ENCODE results near the gene RAG2. TPM values are rescaled to one million over a fixed set of nuclear protein-coding genes. Genes with fewer than 3 reads are reported as not detected.

Gene RAG2
- total RNA-seq, 1 donor from 2014 or later = not detected

DNA sequence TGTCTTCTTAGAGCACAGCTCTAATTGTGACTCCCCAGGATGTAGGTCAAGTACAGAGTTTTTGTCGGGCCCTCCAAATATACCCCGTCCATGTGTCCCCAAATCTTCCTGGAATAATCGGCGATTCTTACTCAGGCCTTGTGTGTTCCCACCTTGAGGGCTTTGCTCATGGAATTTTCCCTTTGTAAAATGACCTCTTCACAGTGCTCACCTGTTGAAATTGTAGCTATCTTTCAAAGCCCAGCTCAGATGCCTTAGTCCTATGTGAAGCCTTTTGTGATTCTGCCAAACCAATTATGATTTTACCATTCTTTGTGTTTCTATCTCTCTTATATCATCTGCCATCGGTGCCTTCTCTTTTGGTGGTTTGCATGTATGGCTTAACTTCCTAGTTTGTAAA is 30.1 kb upstream of the RAG2 start:
- Mint-ChIP-seq H3K9me3 (ENCODE audit: unreplicated experiment) (no peaks in the 10 kb centered on the region), H3K4me3 (ENCODE audit: unreplicated experiment) (no peak overlapping the region), H3K27ac (ENCODE audit: unreplicated experiment) (no peak overlapping the region), H3K27me3 (ENCODE audit: unreplicated experiment) (no peaks in the 10 kb centered on the region), H3K4me1 (ENCODE audit: unreplicated experiment) (peaks cover 3% of the 10 kb centered on the region), H3K36me3 (ENCODE audit: low read depth, unreplicated experiment) (no peaks in the 10 kb centered on the region)
- no peak for DNase-seq (ENCODE audit: low spot score)
- TF ChIP-seq, protein P1, sequence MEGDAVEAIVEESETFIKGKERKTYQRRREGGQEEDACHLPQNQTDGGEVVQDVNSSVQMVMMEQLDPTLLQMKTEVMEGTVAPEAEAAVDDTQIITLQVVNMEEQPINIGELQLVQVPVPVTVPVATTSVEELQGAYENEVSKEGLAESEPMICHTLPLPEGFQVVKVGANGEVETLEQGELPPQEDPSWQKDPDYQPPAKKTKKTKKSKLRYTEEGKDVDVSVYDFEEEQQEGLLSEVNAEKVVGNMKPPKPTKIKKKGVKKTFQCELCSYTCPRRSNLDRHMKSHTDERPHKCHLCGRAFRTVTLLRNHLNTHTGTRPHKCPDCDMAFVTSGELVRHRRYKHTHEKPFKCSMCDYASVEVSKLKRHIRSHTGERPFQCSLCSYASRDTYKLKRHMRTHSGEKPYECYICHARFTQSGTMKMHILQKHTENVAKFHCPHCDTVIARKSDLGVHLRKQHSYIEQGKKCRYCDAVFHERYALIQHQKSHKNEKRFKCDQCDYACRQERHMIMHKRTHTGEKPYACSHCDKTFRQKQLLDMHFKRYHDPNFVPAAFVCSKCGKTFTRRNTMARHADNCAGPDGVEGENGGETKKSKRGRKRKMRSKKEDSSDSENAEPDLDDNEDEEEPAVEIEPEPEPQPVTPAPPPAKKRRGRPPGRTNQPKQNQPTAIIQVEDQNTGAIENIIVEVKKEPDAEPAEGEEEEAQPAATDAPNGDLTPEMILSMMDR (IDR thresholded peaks at IDR 0.05; ENCODE audit: unreplicated experiment) = no peak

DNA sequence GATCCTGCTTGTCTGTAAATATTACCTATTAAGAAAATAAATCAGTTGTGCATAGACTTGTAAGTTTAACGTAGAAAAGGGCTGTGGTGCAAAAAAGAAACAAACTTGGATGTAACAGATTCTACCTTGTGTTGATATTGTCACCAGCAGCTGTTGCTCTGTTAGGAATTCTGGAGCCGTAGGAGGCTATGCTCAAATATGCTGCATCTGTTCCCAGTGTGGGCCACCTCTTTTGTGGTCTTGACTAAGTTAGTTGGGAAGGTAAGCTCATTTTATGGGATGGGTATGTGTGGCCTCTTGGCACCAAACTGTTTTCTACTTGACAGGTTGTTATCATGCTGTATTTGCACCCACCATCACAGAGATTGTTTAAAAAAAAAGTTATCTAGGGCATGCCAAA is 29.4 kb upstream of the RAG2 start:
- peaks cover 3% of the 10 kb centered on the region for H3K4me1 Mint-ChIP-seq (ENCODE audit: unreplicated experiment)
- H3K36me3 Mint-ChIP-seq (ENCODE audit: low read depth, unreplicated experiment) = no peaks in the 10 kb centered on the region
- H3K9me3 Mint-ChIP-seq (ENCODE audit: unreplicated experiment) = no peaks in the 10 kb centered on the region
- H3K27me3 Mint-ChIP-seq (ENCODE audit: unreplicated experiment) = no peaks in the 10 kb centered on the region
- TF ChIP-seq, protein P1 (IDR thresholded peaks at IDR 0.05; ENCODE audit: unreplicated experiment) = no peak
- no peak overlapping the region for H3K27ac Mint-ChIP-seq (ENCODE audit: unreplicated experiment)
- no peak overlapping the region for H3K4me3 Mint-ChIP-seq (ENCODE audit: unreplicated experiment)
- DNase-seq (ENCODE audit: low spot score) = no peak

DNA sequence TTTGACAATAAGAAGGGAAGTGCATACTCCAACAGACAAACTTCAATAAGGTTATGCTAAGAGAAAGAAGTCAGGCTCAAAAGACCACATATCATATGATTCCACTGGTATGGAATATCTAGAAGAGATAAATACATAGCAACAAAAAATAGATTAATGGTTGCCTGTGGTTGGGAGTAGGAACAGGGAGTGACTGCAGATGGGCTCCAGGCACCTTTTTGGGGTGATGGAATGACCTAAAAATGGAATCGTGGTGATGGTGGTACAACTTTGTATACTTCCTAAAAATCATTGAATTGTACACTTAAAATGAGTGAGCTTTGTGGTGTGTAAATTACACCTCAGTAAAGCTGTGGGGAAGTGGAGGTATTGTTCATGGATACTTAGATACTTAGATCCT is 29.0 kb upstream of the RAG2 start:
- H3K9me3 Mint-ChIP-seq (ENCODE audit: unreplicated experiment) = no peaks in the 10 kb centered on the region
- H3K27ac Mint-ChIP-seq (ENCODE audit: unreplicated experiment) = no peak overlapping the region
- no peak for DNase-seq (ENCODE audit: low spot score)
- TF ChIP-seq, protein P1 (IDR thresholded peaks at IDR 0.05; ENCODE audit: unreplicated experiment) = no peak
- peaks cover 3% of the 10 kb centered on the region for H3K4me1 Mint-ChIP-seq (ENCODE audit: unreplicated experiment)
- no peaks in the 10 kb centered on the region for H3K36me3 Mint-ChIP-seq (ENCODE audit: low read depth, unreplicated experiment)
- H3K4me3 Mint-ChIP-seq (ENCODE audit: unreplicated experiment) = no peak overlapping the region
- H3K27me3 Mint-ChIP-seq (ENCODE audit: unreplicated experiment) = no peaks in the 10 kb centered on the region

DNA sequence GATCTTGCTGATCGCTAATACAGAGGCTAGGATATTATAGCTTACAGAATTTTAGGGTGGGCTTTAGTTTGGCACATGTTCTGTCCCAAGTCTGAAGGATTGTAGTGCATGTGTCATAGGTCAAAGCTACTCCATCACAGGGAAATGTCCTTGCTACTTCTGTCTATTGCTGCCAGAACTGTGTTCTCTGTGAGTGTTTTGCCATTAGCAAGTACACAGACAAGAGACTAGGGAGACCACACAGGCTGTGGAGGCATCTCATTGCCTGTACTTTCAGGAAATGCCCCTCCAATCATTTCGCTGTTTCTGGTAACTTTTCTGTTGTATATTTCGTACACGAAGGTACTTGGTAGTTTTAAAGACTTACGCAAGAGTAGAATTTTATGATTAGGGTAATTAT is 25.5 kb upstream of the RAG2 start:
- TF ChIP-seq, protein P1 (IDR thresholded peaks at IDR 0.05; ENCODE audit: unreplicated experiment) = no peak
- Mint-ChIP-seq H3K4me3 (ENCODE audit: unreplicated experiment) (no peak overlapping the region), H3K9me3 (ENCODE audit: unreplicated experiment) (no peaks in the 10 kb centered on the region), H3K27ac (ENCODE audit: unreplicated experiment) (no peak overlapping the region), H3K4me1 (ENCODE audit: unreplicated experiment) (no peaks in the 10 kb centered on the region), H3K36me3 (ENCODE audit: low read depth, unreplicated experiment) (no peaks in the 10 kb centered on the region), H3K27me3 (ENCODE audit: unreplicated experiment) (no peaks in the 10 kb centered on the region)
- DNase-seq (ENCODE audit: low spot score) = no peak

DNA sequence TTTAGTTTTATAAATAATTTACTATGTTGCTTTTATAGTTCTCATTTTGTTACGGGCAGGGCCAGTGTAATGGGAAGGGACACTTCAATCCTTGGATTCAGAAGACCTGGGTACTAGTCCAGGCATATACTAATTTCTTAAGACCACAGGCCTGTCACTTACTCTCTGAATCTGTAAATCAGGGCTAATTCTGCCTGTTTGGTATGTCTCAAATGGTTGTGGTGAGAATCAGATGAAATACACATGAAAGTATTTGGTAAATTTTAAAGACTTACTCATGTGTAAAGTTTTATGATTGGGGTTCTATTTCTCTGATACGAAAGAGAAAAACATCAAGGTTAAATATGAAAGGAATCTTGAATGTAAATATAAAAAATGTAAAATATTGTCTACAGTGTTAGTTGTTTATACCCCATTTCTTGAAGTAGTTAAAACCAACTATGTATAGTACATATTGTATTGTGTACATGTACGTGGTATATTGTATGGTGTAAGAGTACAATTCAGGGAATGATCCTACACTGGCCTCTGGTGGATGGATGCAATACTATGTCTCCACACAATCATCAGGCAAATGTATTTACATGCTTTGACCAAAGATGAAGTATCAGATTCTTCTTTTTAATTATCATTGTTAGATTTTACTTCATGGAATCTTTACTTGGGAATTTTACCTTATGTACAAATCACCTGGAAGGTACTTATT is 24.5 kb upstream of the RAG2 start:
- H3K4me3 Mint-ChIP-seq (ENCODE audit: unreplicated experiment) = no peak overlapping the region
- H3K27ac Mint-ChIP-seq (ENCODE audit: unreplicated experiment) = no peak overlapping the region
- no peak for DNase-seq (ENCODE audit: low spot score)
- TF ChIP-seq, protein P1 (IDR thresholded peaks at IDR 0.05; ENCODE audit: unreplicated experiment) = no peak
- no peaks in the 10 kb centered on the region for H3K9me3 Mint-ChIP-seq (ENCODE audit: unreplicated experiment)
- no peaks in the 10 kb centered on the region for H3K4me1 Mint-ChIP-seq (ENCODE audit: unreplicated experiment)
- no peaks in the 10 kb centered on the region for H3K27me3 Mint-ChIP-seq (ENCODE audit: unreplicated experiment)
- no peaks in the 10 kb centered on the region for H3K36me3 Mint-ChIP-seq (ENCODE audit: low read depth, unreplicated experiment)
